ENCODE data around the gene YWHAG. TPM values are rescaled to one million over a fixed set of nuclear protein-coding genes. Genes with fewer than 3 reads are reported as not detected.
"Not testable (repeated sequence)": the region's sequence is repeated elsewhere in the genome, so short reads cannot be mapped to it uniquely, and the experiment has no call there.

The YWHAG gene
- total RNA-seq, 4 donors from 2014 or later = 98.0 to 263 (median 147) TPM

GRCh38 chr7:76314042-76314721, 44.6 kb downstream of the YWHAG start:
- peak; percentile 97 for DNase-seq (ENCODE audit: low spot score)
- TF ChIP-seq, protein P1, sequence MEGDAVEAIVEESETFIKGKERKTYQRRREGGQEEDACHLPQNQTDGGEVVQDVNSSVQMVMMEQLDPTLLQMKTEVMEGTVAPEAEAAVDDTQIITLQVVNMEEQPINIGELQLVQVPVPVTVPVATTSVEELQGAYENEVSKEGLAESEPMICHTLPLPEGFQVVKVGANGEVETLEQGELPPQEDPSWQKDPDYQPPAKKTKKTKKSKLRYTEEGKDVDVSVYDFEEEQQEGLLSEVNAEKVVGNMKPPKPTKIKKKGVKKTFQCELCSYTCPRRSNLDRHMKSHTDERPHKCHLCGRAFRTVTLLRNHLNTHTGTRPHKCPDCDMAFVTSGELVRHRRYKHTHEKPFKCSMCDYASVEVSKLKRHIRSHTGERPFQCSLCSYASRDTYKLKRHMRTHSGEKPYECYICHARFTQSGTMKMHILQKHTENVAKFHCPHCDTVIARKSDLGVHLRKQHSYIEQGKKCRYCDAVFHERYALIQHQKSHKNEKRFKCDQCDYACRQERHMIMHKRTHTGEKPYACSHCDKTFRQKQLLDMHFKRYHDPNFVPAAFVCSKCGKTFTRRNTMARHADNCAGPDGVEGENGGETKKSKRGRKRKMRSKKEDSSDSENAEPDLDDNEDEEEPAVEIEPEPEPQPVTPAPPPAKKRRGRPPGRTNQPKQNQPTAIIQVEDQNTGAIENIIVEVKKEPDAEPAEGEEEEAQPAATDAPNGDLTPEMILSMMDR (IDR thresholded peaks at IDR 0.05) = peak in 2 of 3 donors; percentile 100
- peak; percentile 78 for ATAC-seq (ENCODE audit: low FRiP score)

GRCh38 chr7:76311838-76312237, 47.0 kb downstream of the YWHAG start:
- ATAC-seq (ENCODE audit: low FRiP score); DNase-seq (ENCODE audit: low spot score): not testable (repeated sequence)

DNA sequence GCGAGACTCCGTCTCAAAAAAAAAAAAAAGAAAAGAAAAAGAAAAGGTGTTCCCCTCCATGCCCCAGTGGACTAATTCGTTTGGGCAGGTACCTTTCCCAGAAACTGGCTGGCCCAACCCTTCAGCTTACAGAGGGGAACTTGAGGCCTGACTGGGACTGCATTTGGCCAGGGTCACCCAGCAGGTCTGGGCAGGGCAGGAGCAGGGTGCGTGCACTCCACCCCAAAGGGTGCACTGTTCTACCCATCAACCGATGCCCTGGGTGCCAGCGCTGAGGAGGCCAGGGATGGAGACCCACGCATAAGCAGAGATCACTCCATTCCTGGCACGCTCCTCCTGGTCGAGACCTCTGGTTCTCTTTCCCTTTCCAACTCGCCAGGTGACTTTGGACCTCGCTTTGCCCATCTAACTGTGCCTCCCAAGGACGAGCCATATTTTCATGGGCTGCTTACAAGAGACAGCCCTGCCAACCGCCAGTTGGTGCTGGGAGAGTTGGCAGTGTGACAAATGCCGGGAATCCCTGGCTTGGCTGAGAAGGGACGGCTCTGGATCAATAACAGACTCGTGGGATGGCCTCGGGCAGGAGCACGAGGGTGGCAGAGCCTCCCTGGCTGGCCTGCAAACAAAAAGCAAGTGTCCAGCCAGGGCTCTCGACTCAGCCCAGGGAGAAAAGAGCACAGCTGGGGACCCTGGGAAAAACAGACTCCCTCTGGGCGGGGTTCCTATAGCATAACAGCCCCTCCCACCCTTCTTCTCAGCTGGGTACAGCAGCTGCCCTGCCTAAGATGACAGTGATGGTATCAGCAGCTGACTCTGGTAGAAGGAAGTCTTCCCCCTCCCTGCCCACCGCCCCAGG, 48.5 kb downstream of the YWHAG start:
- ATAC-seq (ENCODE audit: low FRiP score) (no peak), DNase-seq (ENCODE audit: low spot score) (no peak)
- TF ChIP-seq, protein P1 (IDR thresholded peaks at IDR 0.05) = no peak

DNA sequence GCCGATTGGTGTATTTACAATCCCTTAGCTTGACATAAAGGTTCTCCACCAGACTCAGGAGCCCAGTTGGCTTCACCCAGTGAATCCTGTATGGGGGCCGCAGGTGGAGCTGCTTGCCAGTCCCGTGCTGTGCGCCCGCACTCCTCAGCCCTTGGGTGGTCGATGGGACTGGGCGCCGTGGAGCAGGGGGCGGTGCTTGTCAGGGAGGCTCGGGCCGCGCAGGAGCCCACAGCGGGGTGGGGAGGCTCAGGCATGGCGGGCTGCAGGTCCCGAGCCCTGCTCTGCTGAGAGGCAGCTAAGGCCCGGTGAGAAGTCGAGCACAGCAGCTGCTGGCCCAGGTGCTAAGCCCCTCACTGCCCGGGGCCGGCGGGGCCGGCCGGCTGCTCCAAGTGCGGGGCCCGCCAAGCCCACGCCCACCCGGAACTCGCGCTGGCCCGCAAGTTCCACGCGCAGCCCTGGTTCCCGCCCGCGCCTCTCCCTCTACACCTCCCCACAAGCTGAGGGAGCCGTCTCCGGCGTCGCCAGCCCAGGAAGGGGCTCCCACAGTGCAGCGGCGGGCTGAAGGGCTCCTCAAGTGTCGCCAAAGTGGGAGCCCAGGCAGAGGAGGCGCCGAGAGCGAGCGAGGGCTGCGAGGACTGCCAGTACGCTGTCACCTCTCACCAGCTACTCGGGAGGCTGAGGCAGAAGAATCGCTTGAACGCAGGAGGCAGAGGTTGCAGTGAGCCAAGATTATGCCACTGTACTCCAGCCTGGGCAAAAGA, 49.3 kb downstream of the YWHAG start:
- ATAC-seq (ENCODE audit: low FRiP score) = not testable (repeated sequence)

DNA sequence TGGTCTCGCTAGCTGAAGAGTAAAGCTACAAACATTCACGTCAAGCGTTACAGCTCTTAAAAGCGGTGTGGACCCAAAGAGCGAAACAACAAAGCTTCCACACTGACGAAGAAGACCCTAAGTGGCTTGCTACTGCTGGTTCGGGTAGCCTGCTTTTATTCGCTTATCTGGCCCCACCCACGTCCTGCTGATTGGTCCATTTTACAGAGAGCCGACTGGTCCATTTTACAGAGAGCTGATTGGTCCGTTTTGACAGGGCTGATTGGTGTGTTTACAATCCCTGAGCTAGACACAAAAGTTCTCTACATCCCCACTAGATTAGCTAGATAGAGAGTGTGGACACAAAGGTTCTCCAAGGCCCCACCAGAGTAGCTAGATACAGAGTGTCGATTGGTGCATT, 49.9 kb downstream of the YWHAG start:
- not testable (repeated sequence) for ATAC-seq (ENCODE audit: low FRiP score)

More for the DNA sequence above, 49.3 kb downstream of the YWHAG start:
- not testable (repeated sequence) for DNase-seq (ENCODE audit: low spot score)

GRCh38 chr7:76304888-76305375, 53.9 kb downstream of the YWHAG start:
- DNase-seq (ENCODE audit: low spot score) (no peak), ATAC-seq (ENCODE audit: low FRiP score) (no peak)
- TF ChIP-seq, protein P1 (IDR thresholded peaks at IDR 0.05) = no peak

More for the DNA sequence above, 49.9 kb downstream of the YWHAG start:
- DNase-seq (ENCODE audit: low spot score) = not testable (repeated sequence)

DNA sequence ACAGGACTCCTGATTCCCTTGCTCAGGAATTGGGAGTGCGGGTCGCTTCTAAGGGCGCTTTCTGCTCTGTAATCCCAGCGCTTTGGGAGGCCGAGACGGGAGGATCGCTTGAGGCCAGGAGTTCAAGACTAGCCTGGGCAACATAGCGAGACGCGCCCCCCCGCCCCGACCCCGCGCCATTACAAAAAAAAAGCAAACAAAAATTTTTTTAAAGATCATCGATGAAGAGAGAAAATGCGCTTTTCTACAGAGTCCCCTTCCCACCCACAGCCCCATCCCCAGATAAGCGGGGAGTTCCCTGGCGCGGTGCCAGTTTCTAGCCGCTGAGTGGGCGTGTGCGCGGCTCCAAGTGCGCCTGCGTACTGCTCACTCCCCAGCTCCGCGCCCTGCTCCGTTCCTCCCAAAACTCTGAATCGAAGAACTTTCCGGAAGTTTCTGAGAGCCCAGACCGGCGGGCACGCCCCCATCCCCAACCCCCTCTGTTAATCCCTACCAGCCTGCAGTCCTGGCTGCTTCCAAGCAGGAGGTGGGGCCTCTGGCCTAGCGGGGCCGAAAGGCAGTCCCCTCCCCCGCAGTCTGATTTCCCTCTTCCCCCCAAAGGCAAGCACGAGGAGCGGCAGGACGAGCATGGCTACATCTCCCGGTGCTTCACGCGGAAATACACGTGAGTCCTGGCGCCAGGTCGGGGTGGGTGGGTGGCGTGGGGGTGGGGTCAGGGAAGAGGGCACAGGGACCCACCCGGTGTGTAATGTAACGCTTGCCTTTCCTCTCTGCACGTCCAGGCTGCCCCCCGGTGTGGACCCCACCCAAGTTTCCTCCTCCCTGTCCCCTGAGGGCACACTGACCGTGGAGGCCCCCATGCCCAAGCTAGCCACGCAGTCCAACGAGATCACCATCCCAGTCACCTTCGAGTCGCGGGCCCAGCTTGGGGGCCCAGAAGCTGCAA, 55.3 kb downstream of the YWHAG start:
- ATAC-seq (ENCODE audit: low FRiP score) = peak; percentile 73
- TF ChIP-seq, protein P1 (IDR thresholded peaks at IDR 0.05) = no peak
- DNase-seq (ENCODE audit: low spot score) = peak; percentile 85
